HG02938 (cell line): ENCODE measurements around the gene TPSD1.
"Not testable (repeated sequence)": the region's sequence is repeated elsewhere in the genome, so short reads cannot be mapped to it uniquely, and the experiment has no call there.

Experiments used
- ATAC-seq: cut with Tn5 transposase; IDR thresholded peaks from one replicate; pipeline ENCODE4 v1.9.1; 2021; ENCODE audit warnings: mild to moderate bottlenecking, moderate library complexity; ENCODE audit not compliant: unreplicated experiment

TPSD1 gene

DNA sequence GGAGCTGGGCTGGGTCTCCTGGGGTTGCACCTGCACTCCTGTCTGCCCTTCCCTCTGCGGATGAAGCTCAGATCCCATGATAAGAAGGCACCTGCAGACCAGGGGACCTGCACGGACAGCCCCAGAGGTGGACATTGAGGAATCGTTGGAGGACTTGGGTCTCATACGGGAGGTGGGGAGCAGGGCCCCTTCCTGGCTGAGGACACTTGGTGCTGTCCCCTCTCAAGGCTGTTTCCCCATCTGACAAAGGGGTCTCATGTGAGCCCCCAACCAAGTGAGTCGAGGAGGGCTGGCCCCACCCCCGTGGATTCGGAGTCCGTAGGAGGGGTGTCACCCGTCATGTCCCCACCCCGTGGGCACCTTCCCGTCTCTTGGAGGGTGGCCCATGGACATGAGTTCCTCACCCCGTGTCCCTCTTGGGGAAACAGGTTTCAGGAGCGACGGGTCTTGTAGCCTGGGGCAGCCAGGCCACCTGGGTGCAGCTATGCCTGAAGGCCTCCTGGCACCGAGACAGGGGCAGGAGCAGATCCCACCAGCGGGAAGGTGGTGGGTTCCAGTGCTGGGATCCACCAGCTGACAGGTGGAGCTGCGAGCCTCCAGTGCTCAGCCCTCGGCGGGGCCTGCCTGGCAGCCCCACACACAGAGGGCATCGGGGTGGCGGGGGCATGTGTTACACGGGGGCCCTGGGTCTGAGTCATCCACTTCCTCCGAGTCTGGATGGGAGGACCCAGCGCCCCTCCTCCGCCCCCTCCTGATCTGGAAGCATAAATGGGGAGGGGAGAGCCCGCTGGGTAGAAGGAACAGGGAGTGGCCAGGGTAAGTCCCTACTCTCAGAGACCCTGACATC lies at the start of gene TPSD1:
TPSD1 (plus strand) TSS at position 794 of the 847 bp plus-strand sequence. CDS start 212 bp downstream, outside the sequence.
- not testable (repeated sequence) for ATAC-seq

DNA sequence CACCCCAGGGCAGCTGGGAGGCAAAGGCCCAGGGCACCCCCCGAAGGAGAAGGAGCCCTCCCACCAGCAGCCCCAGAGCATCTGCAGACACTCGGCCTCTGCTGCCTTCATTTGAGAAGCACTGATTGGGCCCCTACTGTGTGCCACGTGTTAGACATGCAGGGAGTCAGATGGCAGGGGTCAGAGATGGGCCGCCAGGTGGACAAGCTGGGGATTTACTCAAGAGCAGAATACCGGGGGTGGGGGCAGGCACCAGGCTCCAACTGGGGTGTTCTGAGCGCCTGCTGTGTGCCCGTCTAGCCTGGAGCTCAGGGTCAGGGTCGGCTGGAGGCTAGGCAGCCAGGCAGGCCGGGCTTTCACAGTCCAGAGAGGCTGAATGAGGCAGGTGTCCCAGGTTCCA lies 49.5 kb upstream of the TPSD1 start:
- no peak for ATAC-seq

DNA sequence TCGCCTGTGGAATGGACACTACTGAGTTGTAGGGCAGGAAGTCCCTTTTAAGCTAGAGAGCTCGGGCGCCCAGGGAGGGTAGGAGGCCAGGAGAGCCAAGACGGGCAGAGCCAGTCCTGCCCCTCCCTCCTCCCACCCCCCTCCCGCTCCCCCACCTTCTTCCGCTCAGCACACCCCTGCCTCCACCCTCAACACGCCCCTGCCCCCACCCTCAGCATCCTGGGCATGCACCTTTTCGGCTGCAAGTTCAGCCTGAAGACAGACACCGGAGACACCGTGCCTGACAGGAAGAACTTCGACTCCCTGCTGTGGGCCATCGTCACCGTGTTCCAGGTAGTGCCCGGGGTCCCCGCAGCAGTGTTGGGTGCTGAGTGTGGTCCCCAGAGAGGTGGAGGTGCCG lies 49.1 kb upstream of the TPSD1 start:
- no peak for ATAC-seq

DNA sequence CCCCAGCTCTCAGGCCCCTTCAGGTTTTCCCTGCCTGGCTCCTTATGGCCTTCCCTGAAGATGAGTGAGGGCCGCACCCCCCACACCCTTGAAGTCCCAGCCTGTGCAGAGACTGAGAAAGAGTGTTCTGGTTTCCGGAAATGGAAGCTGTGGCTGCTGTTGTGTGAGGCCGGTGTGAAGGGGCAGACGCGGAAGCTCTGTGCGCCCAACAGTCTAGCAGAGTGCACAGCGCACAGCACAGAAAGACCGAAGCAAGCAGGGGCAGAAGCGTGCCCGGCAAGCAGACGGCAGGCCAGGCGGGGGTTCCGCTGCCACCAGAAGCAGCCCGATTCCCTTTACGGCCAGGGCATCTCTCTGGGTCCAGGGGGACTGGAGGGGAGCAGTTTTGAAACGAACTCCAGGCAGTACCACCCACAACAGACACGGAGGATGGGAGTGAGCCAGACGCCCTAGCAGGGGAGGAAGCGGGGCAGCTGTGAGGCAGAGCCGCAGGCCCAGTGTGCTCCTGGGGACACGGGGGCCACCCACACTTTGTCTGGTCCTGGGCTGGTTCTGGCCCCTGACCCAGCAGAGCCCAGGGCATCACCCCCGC lies 47.5 kb upstream of the TPSD1 start:
- no peak for ATAC-seq

DNA sequence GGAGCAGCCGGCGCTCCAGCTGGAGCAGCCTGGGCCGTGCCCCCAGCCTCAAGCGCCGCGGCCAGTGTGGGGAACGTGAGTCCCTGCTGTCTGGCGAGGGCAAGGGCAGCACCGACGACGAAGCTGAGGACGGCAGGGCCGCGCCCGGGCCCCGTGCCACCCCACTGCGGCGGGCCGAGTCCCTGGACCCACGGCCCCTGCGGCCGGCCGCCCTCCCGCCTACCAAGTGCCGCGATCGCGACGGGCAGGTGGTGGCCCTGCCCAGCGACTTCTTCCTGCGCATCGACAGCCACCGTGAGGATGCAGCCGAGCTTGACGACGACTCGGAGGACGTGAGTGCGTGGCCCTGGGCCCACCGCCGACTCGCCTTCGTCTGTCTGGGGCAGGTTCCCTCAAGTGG lies 46.8 kb upstream of the TPSD1 start:
- ATAC-seq = no peak

DNA sequence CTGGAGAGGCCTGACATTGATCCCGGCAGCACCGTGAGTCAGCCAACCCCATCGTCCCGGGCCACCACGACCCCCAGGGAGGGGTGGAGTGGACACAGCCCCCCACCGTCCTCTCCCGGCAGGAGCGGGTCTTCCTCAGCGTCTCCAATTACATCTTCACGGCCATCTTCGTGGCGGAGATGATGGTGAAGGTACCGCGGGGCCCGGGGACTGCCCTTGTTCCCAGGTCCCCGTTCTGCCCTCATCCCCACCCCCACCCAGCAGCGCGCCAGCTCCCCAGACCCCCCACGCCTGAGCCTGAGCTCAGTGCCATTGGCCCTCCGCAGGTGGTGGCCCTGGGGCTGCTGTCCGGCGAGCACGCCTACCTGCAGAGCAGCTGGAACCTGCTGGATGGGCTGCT lies 45.4 kb upstream of the TPSD1 start:
- ATAC-seq = no peak

DNA sequence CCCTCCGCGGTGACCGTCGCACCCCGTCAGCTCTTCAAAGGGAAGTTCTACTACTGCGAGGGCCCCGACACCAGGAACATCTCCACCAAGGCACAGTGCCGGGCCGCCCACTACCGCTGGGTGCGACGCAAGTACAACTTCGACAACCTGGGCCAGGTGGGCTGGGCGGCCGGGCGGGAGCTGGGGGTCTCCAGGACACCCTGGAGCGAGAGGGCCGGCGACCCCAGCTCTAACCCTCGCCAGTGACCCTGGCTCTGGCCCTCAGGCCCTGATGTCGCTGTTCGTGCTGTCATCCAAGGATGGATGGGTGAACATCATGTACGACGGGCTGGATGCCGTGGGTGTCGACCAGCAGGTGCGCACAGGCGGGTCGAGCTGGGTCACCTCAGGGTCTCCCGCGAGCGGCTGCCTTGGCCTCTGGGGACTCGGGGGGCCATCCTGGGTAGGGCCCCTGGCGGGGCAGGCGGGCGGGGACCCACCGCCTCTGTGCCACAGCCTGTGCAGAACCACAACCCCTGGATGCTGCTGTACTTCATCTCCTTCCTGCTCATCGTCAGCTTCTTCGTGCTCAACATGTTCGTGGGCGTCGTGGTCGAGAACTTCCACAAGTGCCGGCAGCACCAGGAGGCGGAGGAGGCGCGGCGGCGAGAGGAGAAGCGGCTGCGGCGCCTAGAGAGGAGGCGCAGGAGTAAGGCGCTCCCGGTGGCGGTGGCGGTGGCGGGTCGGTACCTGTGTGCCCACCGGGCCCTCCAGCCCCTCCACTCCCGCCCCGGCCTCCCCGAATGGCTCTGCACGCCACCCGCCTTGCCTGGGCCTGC lies 44.2 kb upstream of the TPSD1 start:
- ATAC-seq = no peak

DNA sequence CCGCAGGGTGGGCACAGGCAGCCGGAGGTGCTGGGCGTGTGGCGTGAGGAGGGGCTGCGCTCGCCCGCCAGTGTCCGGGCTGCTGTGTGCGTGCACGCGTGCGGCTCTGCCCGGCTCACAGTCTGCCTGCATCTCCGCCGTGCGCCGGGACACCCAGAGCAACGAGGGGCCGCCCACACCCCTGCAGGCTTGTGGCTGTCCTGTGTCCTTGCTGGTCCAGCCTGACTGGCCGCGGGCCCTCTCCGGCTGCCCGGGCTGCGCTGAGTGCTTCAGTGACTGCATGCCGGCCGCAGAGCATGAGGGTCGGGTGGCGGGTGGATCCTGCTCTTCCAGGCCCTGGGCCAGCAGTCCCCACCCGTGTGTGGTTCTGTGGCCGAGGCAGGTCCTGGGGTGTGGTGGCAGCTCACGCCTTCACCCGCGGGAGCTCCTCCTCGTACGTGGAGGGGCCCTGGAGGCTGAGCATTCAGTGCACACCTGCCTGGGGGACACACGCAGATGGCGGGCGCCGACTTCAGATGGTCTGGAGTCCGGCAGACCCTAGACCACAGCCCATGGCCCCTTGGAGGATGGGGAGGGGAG lies 43.2 kb upstream of the TPSD1 start:
- ATAC-seq = no peak

DNA sequence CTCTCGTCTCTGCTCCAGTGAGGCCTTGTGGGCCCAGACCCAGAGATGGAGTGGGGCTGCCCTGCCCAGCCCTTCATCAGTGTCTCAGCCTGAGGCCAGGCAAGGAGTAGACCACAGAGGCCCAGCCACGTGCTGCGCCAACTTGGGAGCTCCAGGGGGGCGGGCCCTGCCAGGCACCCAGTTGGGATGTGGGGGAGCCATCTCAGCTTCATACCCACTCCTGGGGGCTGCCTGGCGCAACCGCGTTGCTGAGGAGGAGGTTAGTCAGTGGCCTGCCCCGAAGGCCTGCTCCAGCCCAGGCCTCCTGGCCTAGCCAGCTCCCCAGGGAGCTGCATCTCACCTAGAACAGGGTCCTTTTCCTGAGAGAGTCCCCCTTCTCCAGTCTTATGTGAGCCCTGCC lies 42.6 kb upstream of the TPSD1 start:
- no peak for ATAC-seq

DNA sequence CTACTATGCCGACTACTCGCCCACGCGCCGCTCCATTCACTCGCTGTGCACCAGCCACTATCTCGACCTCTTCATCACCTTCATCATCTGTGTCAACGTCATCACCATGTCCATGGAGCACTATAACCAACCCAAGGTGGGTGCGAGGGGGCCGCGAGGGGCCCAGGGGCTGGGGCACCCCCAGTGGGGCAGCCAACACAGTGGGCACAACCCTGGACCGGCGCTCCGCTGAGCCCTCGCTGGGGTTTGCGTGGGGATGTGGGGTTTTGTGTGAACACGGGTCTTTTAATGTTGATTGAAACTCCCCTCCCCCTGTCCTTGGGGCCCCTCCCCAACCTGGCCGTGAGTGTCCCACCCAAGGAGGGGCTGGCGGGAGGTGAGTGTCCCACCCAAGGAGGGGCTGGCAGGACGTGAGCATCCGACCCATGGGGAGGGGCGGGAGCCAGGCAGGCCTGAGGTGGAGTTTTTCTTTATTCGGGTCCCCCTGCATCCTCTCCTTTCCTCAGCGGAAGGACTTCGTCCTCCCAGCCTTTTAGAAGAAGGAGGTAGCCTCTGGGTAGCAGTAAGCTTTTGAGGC lies 42.0 kb upstream of the TPSD1 start:
- ATAC-seq = no peak

DNA sequence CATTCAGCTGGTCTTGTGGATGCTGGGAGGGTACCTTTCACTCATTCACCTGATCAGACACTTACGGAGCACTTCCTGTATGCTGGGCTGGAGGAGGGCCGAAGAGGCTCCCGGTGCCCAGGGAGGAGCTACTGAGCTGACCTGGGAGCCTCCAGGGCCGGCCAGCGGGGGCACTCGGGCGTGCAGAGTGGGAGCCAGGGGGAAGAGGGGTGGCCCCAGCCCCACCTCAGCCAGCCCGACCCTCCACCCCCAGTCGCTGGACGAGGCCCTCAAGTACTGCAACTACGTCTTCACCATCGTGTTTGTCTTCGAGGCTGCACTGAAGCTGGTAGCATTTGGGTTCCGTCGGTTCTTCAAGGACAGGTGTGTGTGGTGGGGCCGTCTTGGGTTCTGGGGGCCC lies 41.1 kb upstream of the TPSD1 start:
- ATAC-seq = no peak

DNA sequence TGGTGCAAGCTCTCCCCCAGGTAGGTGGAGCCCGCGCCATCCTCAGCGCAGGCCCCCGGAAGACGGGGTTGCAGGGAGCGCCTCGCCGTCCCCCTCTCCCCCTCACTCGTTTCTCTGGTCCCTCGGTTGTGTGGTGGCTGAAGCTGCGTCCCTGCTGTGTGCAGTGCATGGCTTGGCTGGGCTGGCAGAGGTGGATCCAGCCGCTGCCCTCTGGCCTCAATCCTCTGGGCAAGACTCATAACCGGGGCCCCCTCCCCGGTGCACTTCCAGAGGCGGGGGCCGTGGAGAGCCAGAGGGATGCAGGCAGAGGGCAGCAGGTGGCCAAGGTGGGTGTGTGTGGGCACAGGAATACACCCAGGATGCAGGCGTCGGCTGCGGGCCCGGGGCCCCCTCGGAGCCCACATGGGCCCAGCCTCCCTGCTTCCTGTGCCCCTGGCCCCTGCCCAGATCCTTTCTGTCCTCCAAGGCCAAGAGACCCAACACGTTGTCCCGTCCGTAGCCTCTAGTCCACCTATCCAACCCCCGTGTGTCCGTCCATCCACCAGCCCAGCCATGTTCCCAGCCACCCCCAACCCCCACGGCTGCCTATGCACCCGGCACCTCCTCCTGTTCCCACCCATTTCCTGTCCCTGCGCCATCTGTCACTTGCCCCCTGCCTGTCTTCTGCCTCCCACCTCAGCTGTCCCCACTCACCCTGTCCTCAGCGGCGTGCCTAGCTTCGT lies 40.1 kb upstream of the TPSD1 start:
- ATAC-seq = no peak

DNA sequence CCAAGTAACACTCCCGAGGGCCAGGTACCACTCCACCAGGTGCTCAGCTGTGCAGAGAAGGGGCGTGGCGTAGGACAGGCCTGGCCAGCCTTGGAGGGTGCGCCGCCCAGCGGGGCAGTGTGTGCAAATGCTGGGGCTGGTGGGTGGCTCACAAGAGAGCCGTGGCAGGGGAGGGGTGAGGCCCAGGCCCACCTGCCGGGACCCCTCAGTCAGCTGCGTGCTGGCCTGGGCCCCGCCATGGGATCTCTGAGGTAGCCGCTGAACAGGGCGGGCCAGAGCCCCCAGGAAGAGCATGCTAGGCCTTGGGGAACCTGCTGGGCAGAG lies 39.6 kb upstream of the TPSD1 start:
- no peak for ATAC-seq

DNA sequence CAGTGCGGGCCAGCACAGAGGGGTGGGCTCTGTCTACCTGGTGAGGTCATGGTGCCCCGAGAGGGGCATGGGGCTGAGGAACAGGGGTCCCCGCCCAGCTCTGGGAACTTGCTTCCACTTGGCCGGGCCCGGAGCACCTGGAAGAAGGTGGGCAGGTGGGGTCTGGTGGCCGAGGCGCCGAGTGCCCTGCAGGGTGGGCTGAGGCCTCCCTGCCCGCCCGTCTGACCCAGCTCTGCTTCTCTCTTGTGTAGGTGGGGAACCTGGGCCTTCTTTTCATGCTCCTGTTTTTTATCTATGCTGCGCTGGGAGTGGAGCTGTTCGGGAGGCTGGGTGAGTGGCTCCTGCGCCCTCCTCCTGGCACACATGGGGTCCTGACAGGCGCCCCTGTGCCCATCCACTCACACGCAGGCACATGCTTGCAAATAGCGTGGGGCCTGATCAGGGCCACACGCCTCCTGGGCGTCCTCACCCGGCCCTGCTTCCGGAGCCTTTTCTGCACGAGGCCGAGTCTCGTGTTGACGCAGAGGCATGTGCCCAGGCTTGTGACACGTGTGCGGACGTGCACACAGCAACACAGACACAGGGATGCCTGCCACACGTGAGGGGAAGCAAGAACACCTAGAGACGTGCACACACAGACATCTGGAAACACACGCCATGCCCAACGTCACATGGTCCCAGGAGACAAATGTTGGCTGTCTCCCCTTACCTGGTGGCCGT lies 39.0 kb upstream of the TPSD1 start:
- no peak for ATAC-seq

DNA sequence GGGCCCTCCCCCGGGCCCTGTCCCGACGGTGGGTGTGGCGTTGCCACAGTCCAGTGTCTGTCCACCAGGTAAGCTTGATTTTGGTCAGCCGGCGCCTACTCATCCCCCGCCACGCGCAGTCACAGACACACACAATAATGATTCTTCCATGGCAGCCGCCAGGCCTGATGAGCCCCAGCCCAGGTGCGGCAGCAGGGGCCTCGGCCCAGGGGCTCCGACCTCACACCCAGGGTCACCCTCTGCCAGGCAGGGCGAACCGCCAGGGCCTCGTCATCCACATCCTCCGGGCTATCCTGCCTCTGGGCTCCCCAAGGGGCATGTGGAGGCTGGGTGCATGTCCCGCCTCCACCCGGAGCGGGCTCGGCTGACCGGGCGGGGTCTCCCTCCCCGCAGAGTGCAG lies 38.3 kb upstream of the TPSD1 start:
- no peak for ATAC-seq

DNA sequence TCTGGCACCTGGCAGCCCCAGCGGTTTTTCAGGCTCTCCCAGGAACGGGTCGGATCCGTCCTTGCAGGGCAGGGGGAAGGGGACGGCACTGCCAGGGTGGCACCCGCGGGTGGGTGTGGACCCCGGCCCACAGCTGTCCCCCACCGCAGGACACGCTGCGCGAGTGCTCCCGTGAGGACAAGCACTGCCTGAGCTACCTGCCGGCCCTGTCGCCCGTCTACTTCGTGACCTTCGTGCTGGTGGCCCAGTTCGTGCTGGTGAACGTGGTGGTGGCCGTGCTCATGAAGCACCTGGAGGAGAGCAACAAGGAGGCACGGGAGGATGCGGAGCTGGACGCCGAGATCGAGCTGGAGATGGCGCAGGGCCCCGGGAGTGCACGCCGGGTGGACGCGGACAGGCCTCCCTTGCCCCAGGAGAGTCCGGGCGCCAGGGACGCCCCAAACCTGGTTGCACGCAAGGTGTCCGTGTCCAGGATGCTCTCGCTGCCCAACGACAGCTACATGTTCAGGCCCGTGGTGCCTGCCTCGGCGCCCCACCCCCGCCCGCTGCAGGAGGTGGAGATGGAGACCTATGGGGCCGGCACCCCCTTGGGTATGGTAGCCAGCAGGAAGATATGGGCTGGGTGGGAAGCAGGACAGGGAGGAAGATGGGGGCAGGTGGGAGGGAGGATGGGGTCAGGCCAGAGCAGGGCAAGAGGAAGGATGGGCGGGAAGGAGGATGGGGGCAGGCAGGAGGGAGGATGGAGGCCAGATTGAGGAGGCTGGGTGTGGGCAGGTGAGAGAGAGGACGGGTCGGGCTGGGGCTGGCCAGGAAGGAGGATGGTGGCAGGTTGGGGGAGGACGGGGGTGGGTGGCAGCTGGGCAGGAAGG lies 37.6 kb upstream of the TPSD1 start:
- no peak for ATAC-seq

DNA sequence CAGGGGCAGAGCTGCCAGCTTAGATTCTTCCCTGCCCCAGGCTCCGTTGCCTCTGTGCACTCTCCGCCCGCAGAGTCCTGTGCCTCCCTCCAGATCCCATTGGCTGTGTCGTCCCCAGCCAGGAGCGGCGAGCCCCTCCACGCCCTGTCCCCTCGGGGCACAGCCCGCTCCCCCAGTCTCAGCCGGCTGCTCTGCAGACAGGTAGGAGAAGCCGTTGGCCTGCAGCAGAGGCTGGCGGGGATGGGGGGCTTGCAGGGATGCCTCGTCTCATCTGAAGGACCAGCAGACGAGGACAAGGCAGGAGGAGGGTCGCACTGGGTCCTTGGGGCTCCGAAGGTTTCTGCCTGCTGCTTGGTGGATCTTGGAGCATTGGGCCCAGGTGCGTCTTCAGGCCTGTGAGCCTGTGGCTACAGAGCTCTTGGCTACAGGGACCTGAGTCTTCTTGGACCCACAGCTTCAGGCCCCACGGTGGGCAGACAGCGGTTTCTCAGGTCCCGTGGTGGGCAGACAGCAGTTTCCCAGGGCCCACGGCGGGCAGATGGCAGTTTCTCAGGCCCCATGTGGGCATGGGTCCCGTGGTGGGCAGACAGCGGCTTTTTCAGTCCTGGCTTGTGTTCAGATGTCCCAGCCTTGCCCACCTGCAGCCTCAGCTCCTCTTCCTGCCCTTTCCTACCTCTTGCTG lies 36.8 kb upstream of the TPSD1 start:
- no peak for ATAC-seq

DNA sequence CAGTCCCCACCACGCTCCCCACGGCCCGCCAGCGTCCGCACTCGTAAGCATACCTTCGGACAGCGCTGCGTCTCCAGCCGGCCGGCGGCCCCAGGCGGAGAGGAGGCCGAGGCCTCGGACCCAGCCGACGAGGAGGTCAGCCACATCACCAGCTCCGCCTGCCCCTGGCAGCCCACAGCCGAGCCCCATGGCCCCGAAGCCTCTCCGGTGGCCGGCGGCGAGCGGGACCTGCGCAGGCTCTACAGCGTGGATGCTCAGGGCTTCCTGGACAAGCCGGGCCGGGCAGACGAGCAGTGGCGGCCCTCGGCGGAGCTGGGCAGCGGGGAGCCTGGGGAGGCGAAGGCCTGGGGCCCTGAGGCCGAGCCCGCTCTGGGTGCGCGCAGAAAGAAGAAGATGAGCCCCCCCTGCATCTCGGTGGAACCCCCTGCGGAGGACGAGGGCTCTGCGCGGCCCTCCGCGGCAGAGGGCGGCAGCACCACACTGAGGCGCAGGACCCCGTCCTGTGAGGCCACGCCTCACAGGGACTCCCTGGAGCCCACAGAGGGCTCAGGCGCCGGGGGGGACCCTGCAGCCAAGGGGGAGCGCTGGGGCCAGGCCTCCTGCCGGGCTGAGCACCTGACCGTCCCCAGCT lies 35.7 kb upstream of the TPSD1 start:
- ATAC-seq = no peak
